IPS-18c (cell line): ENCODE data around the gene CASKIN1.

Experiments used
- H3K4me3 ChIP-seq: 2 replicates; pipeline ENCODE4 v1.7.0; 2013; ENCODE audit warnings: low read depth, mild to moderate bottlenecking, low read length, moderate library complexity; ENCODE audit not compliant: insufficient read depth
- H3K9me3 ChIP-seq: one replicate; pipeline ENCODE4 v1.6.1; 2013; ENCODE audit warnings: mild to moderate bottlenecking, low read length, moderate library complexity; ENCODE audit not compliant: control insufficient read depth, insufficient read depth

CASKIN1 gene

DNA sequence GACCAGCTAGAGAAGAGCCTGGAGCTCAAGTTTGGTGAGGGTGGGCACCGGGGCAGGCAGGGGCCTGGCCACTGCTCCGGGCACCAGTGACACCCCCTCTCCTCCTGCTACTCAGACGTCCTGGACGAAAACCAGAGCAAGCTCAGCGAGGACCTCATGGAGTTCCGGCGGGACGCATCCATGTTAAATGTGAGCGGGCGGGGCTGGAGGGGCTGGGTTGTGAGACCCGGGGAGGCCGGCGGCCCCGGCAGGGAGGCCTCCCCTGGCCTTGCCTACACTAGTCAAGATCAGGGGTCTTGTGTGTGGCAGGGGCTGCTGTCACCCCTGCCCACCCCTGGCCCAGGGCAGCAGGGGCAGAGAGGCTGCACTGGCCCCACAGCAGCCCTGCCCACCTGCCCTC, 23.0 kb downstream of the CASKIN1 start:
- no peak overlapping the region for H3K4me3 ChIP-seq

DNA sequence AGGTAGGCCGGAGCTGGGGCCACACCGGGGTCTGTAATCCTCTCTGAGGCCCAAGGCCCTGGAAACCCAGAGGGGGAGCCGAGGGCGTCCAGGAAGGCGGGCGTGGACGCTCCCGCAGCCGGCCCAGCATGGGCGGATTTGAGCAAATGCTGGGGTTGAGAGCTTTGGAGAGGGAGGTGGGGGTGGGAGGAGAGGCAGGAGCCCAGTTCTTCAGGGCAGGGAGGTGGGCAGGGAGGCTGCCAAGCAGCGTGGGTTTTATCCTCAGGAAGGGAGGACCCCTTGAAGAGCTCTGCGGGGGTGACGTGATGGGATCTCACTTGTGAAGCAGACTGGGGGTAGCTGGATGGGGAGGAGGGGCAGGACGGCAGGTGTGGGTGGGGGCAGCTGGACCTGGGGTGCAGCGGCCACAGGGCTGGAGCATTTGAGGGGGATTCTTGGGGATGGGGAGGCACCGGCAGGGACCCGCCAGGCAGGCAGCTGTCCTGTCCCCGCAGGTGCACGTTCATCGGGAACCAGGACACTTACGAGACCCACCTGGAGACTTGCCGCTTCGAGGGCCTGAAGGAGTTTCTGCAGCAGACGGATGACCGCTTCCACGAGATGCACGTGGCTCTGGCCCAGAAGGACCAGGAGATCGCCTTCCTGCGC, 23.6 kb downstream of the CASKIN1 start:
- Histone ChIP-seq H3K9me3 (no peaks in the 10 kb centered on the region), H3K4me3 (no peak overlapping the region)

More for the DNA sequence above, 23.0 kb downstream of the CASKIN1 start:
- H3K9me3 ChIP-seq, result no peaks in the 10 kb centered on the region

DNA sequence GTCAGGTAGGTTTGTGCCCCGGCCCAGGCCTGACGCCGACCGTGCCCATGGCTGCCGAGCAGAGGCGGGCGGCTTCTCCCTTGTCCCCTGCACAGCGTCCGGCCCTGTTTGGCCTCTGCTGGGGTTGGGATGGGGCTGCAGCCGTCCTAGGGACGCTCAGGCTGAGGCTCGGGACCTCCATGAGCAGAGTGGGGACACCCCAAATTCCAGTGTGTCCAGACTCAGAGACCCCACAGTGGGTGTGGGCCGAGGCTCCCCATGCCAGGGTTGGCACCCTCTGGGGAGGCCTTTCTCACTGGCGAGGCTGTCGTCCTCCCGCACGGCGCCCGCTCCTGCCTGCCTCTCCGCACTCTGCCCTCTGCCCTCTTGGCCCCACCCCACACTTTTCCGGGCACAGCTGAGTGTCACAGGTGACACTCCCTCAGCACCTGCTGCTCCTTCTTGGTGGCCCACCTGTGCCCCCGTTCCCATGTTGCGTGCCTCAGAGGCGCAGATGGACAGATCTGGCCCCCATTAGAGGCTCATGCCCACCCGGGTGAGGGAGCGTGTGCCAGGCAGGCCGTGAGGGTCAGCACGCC, 24.7 kb downstream of the CASKIN1 start:
- Histone ChIP-seq H3K9me3 (no peaks in the 10 kb centered on the region), H3K4me3 (no peak overlapping the region)

- H3K4me3 ChIP-seq, result no peak overlapping the region
Measured at GRCh38 chr16:2170587-2171435, 25.6 kb downstream of the CASKIN1 start.

DNA sequence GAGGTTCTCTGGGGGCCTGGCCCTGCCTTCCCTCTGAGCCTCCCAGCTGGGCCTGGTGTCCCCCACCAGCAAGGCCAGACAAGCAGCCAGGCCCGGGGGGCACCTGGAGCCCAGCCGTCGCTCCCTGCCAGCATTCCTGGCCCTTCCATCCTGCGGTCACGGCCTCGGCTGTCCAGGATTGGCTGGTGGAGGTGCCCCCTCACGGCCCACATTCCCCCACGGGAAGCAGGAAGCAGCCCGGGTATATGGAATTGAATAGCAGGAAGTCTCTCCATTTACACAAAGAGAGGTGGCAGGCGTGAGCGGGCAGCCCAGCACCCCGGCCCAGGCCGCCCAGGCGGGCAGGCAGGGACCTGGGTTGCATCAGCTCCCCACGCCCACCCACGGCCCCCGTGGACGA, 26.3 kb downstream of the CASKIN1 start:
- Histone ChIP-seq H3K4me3 (no peak overlapping the region), H3K9me3 (no peaks in the 10 kb centered on the region)

More at GRCh38 chr16:2170587-2171435, 25.6 kb downstream of the CASKIN1 start:
- H3K9me3 ChIP-seq, result no peaks in the 10 kb centered on the region

DNA sequence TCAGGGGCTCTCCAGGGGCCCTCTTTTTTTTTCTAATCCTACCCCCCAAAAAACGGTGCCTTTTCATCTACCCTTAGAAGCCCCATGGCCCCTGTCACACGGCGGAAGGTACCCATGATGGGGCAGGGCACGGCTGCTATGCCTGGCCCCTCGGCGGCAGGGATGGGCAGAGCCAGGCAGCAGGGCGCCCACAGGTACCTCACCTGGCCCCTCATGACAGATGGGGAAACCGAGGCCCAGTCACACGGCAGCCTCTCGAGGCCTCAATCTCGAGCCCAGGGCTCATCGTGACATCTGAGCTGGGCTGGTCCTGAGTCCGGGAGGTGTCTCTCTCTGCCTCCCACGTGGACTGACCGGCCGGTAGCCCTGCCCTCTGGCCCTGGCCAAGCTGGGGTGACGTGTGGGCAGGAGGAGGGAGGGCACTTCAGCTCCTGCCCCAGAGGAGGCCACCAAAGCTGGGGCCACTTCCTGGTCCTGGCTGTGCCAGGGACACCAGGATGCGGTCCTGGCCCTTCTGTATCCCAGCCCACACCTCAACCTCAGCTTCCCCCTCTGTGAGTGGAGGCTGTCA, 29.3 kb downstream of the CASKIN1 start:
- H3K9me3 ChIP-seq, result no peaks in the 10 kb centered on the region

DNA sequence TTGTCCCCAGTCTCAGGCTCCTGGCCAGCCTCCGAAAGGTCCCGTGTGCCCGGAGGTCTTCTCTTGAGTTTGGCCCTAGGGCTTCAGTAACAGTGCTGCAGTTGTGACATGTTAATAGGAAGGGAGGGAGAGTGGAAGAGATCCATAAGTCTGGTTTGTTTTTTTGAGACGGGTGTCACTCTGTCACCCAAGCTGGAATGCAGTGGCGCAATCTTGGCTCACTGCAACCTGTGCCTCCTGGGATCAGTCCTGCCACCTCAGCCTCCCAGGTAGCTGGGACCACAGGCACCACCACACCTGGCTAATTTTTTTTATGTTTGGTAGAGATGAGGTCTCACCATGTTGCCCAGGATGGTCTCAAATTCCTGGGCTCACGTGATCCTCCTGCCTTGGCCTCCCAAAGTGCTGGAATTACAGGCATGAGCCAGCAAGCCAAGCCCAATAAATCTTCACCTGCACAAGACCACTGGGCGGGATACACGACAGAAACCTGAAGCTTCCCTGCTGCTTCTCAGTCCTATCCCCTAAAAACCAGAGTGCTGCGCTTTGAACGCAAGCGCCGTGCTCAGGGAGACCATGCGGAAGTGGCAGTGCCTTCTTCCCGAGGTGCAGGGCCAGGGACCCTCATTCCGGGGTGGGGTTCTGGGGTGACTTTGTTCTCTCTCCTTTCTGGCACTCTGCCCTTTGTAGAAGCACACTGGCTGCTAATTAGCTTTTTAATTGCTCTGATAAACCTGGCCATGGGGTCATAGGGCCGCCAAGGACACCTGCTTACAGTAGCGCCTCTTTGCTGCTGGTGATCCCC, 29.9 kb downstream of the CASKIN1 start:
- Histone ChIP-seq H3K9me3 (no peaks in the 10 kb centered on the region), H3K4me3 (no peak overlapping the region)

More for the DNA sequence above, 29.3 kb downstream of the CASKIN1 start:
- H3K4me3 ChIP-seq, result no peak overlapping the region

DNA sequence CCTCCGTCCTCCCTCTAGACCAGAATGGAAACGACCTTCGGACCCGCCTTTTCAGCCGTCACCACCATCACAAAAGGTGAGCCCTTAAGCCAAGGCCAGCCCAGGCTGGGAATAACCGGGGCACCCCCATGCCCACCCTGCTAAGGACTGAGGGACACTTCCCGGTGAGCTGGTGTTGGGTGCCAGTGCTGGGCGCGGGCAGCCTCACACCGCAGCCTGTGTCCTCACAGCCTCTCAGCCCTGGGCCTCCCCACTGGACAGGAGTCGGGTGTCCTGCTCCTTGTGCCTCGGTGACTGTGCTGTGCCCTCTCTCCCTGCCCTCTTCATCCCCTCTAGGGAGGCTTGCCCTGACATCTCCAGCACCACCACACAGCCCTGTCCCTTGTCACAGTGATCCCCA, 30.5 kb downstream of the CASKIN1 start:
- H3K9me3 ChIP-seq, result no peaks in the 10 kb centered on the region
- no peak overlapping the region for H3K4me3 ChIP-seq

DNA sequence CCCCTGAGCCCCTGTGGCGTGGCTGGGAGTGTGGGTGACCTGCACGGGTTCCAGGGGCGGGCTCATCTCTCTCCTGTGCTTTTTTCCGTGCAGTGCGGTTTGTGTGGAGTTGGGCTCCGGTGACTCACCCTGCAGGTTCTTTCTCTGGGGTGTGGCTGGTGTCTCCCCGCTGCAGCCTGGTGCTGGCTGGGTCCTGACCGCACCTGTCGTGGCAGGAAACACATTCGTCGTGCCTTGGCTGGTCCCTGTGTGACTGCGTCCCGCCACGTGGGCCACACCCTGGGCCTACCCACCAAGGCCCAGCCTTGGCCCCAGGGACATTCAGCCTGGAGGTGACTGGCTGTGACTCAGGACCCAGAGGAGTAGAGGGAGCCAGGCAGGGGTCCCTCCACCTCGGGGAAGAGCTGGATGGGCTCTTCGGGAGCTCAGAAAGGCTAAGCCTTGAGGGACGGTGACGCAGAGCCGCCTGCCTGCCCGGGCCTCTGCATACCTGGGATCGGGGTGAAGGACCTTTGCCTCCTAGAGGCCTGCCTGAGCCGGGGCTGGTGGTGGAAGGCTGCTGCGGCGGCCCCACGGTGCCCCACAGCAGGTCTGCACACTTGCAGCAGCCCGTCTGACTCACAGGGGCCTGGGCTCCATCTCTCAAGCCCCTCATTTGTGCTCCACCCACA, 33.1 kb downstream of the CASKIN1 start:
- no peaks in the 10 kb centered on the region for H3K9me3 ChIP-seq
- no peak overlapping the region for H3K4me3 ChIP-seq

- Histone ChIP-seq H3K9me3 (no peaks in the 10 kb centered on the region), H3K4me3 (no peak overlapping the region)
Measured at GRCh38 chr16:2162676-2163118, 33.7 kb downstream of the CASKIN1 start.

GRCh38 chr16:2161911-2162310, 34.5 kb downstream of the CASKIN1 start:
- no peaks in the 10 kb centered on the region for H3K9me3 ChIP-seq
- H3K4me3 ChIP-seq, result no peak overlapping the region

GRCh38 chr16:2160915-2161551, 35.4 kb downstream of the CASKIN1 start:
- H3K9me3 ChIP-seq, result no peaks in the 10 kb centered on the region
- no peak overlapping the region for H3K4me3 ChIP-seq

GRCh38 chr16:2159175-2159838, 37.1 kb downstream of the CASKIN1 start:
- Histone ChIP-seq H3K4me3 (no peak overlapping the region), H3K9me3 (no peaks in the 10 kb centered on the region)

DNA sequence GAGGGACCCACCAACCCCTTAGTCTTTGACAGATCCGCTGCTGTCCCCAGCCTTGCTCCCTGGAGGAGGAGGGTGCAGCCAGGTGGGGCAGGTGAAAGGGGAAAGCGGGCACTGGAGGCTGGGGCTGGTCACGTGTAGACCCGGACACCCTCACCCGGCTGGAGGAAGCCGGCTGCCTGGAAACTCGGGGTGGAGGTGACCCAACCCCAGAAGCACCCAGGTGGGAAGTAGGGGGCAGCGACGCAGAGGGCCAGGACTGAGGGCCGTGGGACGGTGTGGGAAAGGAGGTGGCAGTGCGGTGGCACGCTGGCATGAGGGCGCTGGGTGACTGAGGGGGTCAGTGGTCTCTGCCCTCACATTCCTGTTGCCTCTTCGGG, 38.2 kb downstream of the CASKIN1 start:
- peaks cover 4% of the 10 kb centered on the region for H3K9me3 ChIP-seq
- H3K4me3 ChIP-seq, result no peak overlapping the region

- H3K4me3 ChIP-seq, result no peak overlapping the region; the same call in 1 of the 2 replicates
- peaks cover 4% of the 10 kb centered on the region for H3K9me3 ChIP-seq
Measured at GRCh38 chr16:2157480-2158261, 38.7 kb downstream of the CASKIN1 start.
